Body of pancreas (tissue), 4 donors: Measurements from ENCODE around the gene FKBP11. TPM values are rescaled to one million over a fixed set of nuclear protein-coding genes. Genes with fewer than 3 reads are reported as not detected.

Experiments used
- ATAC-seq: fragments of 150-250 bp; one replicate; pipeline ENCODE4 v1.9.1; 2016
- DNase-seq, 4 donors: peaks; one replicate each; pipeline ENCODE4 v3.0.0-alpha.2; 2019
- H3K27ac ChIP-seq, 4 donors: fragments of 200-600 bp; sonication (generic); 1 replicate in 3 of 4; 2 replicates in 1 of 4; pipeline versions ENCODE4 v1.5.1 to v1.6.1; 2016 to 2019; ENCODE audit warnings: mild to moderate bottlenecking in 1 of 4, mixed read lengths in 1 of 4, moderate library complexity in 1 of 4
- H3K27me3 ChIP-seq, 2 donors: fragments of 200-600 bp; sonication (generic); one replicate each; pipeline ENCODE4 v1.6.0; 2016; ENCODE audit warnings: mild to moderate bottlenecking in 1 of 2
- H3K36me3 ChIP-seq, 2 donors: fragments of 200-600 bp; sonication (generic); replicated peaks in 1 of 2; 2 replicates each; pipeline ENCODE4 v1.5.1; 2016; ENCODE audit warnings: low read depth in 2 of 2; ENCODE audit not compliant: insufficient read depth in 1 of 2
- H3K4me1 ChIP-seq: fragments of 200-600 bp; sonication (generic); one replicate; pipeline ENCODE4 v1.6.0; 2016
- H3K4me3 ChIP-seq, 2 donors: fragments of 200-600 bp; sonication (generic); 1 replicate in 1 of 2; 2 replicates in 1 of 2; pipeline ENCODE4 v1.5.1; 2016 to 2019
- H3K9me3 ChIP-seq, 3 donors: fragments of 200-600 bp; sonication (generic); 1 replicate in 2 of 3; 2 replicates in 1 of 3; pipeline ENCODE4 v1.5.1; 2016
- CTCF ChIP-seq, 7 experiments: fragments of 450-650 bp in 4 of 7; fragments of 200-600 bp in 3 of 7; sonication (generic) in 3 of 7; IDR thresholded peaks; one replicate each; pipeline ENCODE4 v1.5.1; 2016 to 2019; ENCODE audit warnings: antibody characterized with exemption in 7 of 7
- POLR2A ChIP-seq, 3 donors: fragments of 450-650 bp; IDR thresholded peaks; one replicate each; pipeline ENCODE4 v1.6.1; 2016; ENCODE audit warnings: antibody characterized with exemption in 3 of 3, mild to moderate bottlenecking in 2 of 3
- WGBS, 2 donors: methylation state at CpG; one replicate each; pipeline ENCODE4 v1.1.5; 2017; 5-methylcytosine and 5-hydroxymethylcytosine counted together
- intact Hi-C: fragments of 100-400 bp; cut with DNase I; formaldehyde crosslinking; loops from one replicate; pipeline ENCODE4 v1.15.1; 2023
- total RNA-seq, 2 donors: library from RNA; depleted of rRNA; stranded (reverse); fragments of >200 nt; gene quantifications; one replicate each; pipeline ENCODE4 v1.1.0, GENCODE V29; 2016

Gene FKBP11
- total RNA-seq, 2 donors from 2014 or later, result 31.1 to 98.6 TPM

- Histone ChIP-seq H3K27me3 (no peaks in the 10 kb centered on the region), H3K4me3 (no peak overlapping the region), H3K9me3 (no peaks in the 10 kb centered on the region), H3K4me1 (peaks cover 16% of the 10 kb centered on the region), H3K36me3 (no peaks in the 10 kb centered on the region), H3K27ac (no peak overlapping the region)
- no peak for DNase-seq
- 76 to 80% methylated on average over 3 of the region's 3 CpGs for WGBS, 2 donors
- intact Hi-C loops, result no loop called here
- no peak for TF ChIP-seq POLR2A (IDR thresholded peaks at IDR 0.05)
- TF ChIP-seq CTCF (IDR thresholded peaks at IDR 0.05), result no peak
- ATAC-seq, result no peak
These were observed 22.4 kb upstream of the FKBP11 start for GRCh38 chr12:48947727-48948126.

- 35 to 54% methylated on average over 6 of the region's 6 CpGs for WGBS, 2 donors
- no peak for DNase-seq
- peaks cover 16% of the 10 kb centered on the region for H3K4me1 ChIP-seq
- intact Hi-C loops, result no loop called here
- no peaks in the 10 kb centered on the region for H3K27me3 ChIP-seq
- no peak for ATAC-seq
- H3K4me3 ChIP-seq, result no peak overlapping the region
- TF ChIP-seq POLR2A (IDR thresholded peaks at IDR 0.05) (no peak), CTCF (IDR thresholded peaks at IDR 0.05) (no peak)
- H3K27ac ChIP-seq, result no peak overlapping the region
- no peaks in the 10 kb centered on the region for H3K36me3 ChIP-seq
- no peaks in the 10 kb centered on the region for H3K9me3 ChIP-seq
These were observed 21.7 kb upstream of the FKBP11 start for GRCh38 chr12:48946943-48947342.

- peaks cover 16% of the 10 kb centered on the region for H3K4me1 ChIP-seq
- intact Hi-C loops, result no loop called here
- H3K9me3 ChIP-seq, result no peaks in the 10 kb centered on the region
- H3K27me3 ChIP-seq, result no peaks in the 10 kb centered on the region
- DNase-seq (no peak), ATAC-seq (no peak)
- H3K27ac ChIP-seq, result no peak overlapping the region
- TF ChIP-seq CTCF (IDR thresholded peaks at IDR 0.05) (no peak), POLR2A (IDR thresholded peaks at IDR 0.05) (no peak)
- H3K4me3 ChIP-seq, result no peak overlapping the region
- no peaks in the 10 kb centered on the region for H3K36me3 ChIP-seq
These were observed 20.9 kb upstream of the FKBP11 start for GRCh38 chr12:48946205-48946604.

- Histone ChIP-seq H3K27ac (no peak overlapping the region), H3K36me3 (no peaks in the 10 kb centered on the region), H3K4me3 (no peak overlapping the region), H3K27me3 (no peaks in the 10 kb centered on the region), H3K9me3 (no peaks in the 10 kb centered on the region), H3K4me1 (peaks cover 16% of the 10 kb centered on the region)
- ATAC-seq (no peak), DNase-seq (no peak)
- 76 to 89% methylated on average over 4 of the region's 4 CpGs for WGBS, 2 donors
- intact Hi-C loops, result no loop called here
- TF ChIP-seq POLR2A (IDR thresholded peaks at IDR 0.05) (no peak), CTCF (IDR thresholded peaks at IDR 0.05) (no peak)
These were observed 17.9 kb upstream of the FKBP11 start for GRCh38 chr12:48943221-48943620.

GRCh38 chr12:48940181-48940580 is 14.9 kb upstream of the FKBP11 start:
- DNase-seq, result peak in 1 of 4 donors; percentile 25
- no peaks in the 10 kb centered on the region for H3K4me1 ChIP-seq
- TF ChIP-seq CTCF (IDR thresholded peaks at IDR 0.05) (no peak), POLR2A (IDR thresholded peaks at IDR 0.05) (no peak)
- H3K27ac ChIP-seq, result no peak overlapping the region
- ATAC-seq, result no peak
- intact Hi-C loops, result no loop called here
- no peaks in the 10 kb centered on the region for H3K27me3 ChIP-seq
- no peak overlapping the region for H3K4me3 ChIP-seq
- WGBS, 2 donors, result 53 to 72% methylated on average over 3 of the region's 3 CpGs
- no peaks in the 10 kb centered on the region for H3K36me3 ChIP-seq
- H3K9me3 ChIP-seq, result no peaks in the 10 kb centered on the region
